ENCODE data around the gene CPTP. TPM values are rescaled to one million over a fixed set of nuclear protein-coding genes. Genes with fewer than 3 reads are reported as not detected.

The CPTP gene
- total RNA-seq, 2 donors from 2014 or later: 35.6 to 64.1 TPM

DNA sequence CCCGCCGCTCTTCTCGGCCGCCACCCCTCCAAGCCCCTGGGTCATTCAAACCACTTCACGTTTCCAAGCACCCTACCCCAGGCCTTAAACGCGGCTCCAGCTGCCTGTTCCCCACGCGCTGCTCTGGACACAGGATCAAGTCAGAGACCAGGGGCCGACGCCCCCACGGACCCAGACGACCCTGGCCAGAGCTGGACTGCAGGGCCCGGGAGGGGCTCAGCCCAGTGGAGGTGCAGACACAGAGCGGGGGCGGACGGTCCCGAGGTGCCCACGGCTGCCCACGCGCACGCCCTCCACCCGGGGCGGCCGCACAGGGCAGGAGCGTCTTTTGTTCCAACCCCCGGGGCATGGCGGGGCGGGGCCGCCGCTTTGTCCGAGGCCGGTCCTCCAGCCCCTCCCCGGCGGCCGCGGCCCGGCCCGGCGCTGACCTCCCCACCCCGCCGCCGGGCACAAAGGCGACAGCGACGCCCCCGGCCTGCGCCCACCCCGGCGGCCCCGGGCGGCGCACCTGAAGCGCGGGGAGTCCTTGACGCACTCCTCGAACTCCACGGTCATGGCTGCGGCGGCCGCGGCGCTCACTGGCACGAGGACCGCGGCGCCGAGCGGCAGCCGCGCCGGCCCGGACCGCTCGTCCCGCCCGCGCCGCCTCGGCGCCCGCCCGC, 17.2 kb upstream of the CPTP start:
- no peaks in the 10 kb centered on the region for H3K27me3 ChIP-seq
- H3K27ac ChIP-seq: peak overlapping the region; percentile 95
- DNase-seq (ENCODE audit: low spot score): no peak
- no peaks in the 10 kb centered on the region for H3K9me3 ChIP-seq
- TF ChIP-seq, protein P1, sequence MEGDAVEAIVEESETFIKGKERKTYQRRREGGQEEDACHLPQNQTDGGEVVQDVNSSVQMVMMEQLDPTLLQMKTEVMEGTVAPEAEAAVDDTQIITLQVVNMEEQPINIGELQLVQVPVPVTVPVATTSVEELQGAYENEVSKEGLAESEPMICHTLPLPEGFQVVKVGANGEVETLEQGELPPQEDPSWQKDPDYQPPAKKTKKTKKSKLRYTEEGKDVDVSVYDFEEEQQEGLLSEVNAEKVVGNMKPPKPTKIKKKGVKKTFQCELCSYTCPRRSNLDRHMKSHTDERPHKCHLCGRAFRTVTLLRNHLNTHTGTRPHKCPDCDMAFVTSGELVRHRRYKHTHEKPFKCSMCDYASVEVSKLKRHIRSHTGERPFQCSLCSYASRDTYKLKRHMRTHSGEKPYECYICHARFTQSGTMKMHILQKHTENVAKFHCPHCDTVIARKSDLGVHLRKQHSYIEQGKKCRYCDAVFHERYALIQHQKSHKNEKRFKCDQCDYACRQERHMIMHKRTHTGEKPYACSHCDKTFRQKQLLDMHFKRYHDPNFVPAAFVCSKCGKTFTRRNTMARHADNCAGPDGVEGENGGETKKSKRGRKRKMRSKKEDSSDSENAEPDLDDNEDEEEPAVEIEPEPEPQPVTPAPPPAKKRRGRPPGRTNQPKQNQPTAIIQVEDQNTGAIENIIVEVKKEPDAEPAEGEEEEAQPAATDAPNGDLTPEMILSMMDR (IDR thresholded peaks at IDR 0.05): no peak
- peak overlapping the region; percentile 67 to 90 for H3K4me3 ChIP-seq
- H3K4me1 ChIP-seq: peaks cover 0 to 51% of the 10 kb centered on the region in 2 donors
- H3K36me3 ChIP-seq: peaks cover 13% of the 10 kb centered on the region

DNA sequence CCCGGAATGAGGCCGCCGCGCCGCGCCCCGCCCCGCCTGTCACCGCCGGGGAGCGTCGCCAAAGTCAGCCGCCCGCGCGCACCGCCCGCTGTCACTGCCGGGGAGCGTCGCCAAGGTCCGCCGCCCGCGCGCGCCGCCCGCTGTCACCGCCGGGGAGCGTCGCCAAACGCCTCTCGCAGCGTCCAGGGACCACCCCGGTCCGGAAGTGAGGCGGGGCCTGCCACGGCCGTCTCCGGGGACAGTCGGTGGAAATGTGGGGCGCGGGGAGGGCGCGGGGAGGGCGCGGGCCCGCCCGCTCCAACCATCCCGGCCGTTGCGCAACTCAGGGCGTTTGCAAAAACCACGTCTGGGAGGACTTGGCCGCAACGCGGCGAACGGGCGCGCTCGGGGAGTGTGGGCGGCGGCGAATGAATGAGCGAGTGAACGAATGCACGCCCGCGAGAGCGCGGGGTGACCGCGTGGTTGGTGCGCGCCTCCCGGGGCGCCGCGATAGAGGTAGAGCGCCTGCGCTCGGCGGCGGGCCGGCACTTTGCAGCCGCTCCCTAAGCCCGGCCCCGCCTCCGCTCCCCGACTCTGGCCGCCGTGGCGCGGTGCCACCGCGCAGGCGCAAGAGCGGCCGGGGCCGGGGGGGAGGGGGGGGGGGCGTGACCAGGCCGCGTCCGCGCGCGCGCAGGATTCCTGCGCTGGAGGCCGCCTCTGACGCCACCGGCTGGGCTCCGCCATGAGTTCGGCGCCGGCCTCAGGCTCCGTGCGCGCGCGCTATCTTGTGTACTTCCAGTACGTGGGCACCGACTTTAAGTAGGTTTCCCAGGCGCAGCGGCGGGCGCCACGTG, 16.5 kb upstream of the CPTP start, which contains the start of the genes ACAP3 and PUSL1:
Gene ACAP3, minus strand, starts transcription at position 8 of the 833 bp plus-strand sequence. CDS start 115 bp downstream, outside the sequence.
Gene PUSL1, plus strand, starts transcription at position 675 of the 833 bp plus-strand sequence. Its CDS starts 47 bp downstream, at position 722.
- H3K4me1 ChIP-seq: peaks cover 0 to 51% of the 10 kb centered on the region in 2 donors

DNA sequence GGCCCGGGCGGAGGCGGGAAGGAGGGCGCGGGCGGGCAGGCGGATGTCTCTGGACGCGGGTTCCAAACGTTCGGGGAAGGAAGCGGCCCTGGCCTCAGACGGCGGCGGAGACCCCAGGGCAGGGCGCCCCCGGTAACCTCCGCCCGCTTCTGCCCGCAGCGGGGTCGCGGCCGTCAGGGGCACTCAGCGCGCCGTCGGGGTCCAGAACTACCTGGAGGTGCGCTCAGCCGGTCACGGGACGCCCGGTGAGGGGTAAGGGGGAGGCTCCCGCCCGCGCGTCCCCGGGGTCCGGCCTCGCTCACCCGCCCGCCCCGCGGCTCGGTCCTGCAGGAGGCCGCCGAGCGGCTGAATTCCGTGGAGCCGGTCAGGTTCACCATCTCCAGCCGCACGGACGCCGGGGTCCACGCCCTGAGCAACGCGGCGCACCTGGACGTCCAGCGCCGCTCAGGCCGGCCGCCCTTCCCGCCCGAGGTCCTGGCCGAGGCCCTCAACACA, 15.8 kb upstream of the CPTP start:
- no peak for DNase-seq (ENCODE audit: low spot score)
- H3K27ac ChIP-seq: peak overlapping the region; percentile 95
- peaks cover 0 to 50% of the 10 kb centered on the region in 2 donors for H3K4me1 ChIP-seq

More for the DNA sequence above, 16.5 kb upstream of the CPTP start, which contains the start of the genes ACAP3 and PUSL1:
- Histone ChIP-seq H3K27ac (peak within 1 kb of the TSS; percentile 95), H3K4me3 (peak within 1 kb of the TSS; percentile 67 to 90), H3K27me3 (no peaks in the 10 kb centered on the region), H3K9me3 (no peaks in the 10 kb centered on the region), H3K36me3 (peaks cover 20% of the 10 kb centered on the region)
- TF ChIP-seq, protein P1 (IDR thresholded peaks at IDR 0.05): peak in 1 of 2 donors; percentile 22
- DNase-seq (ENCODE audit: low spot score): peak; percentile 95

DNA sequence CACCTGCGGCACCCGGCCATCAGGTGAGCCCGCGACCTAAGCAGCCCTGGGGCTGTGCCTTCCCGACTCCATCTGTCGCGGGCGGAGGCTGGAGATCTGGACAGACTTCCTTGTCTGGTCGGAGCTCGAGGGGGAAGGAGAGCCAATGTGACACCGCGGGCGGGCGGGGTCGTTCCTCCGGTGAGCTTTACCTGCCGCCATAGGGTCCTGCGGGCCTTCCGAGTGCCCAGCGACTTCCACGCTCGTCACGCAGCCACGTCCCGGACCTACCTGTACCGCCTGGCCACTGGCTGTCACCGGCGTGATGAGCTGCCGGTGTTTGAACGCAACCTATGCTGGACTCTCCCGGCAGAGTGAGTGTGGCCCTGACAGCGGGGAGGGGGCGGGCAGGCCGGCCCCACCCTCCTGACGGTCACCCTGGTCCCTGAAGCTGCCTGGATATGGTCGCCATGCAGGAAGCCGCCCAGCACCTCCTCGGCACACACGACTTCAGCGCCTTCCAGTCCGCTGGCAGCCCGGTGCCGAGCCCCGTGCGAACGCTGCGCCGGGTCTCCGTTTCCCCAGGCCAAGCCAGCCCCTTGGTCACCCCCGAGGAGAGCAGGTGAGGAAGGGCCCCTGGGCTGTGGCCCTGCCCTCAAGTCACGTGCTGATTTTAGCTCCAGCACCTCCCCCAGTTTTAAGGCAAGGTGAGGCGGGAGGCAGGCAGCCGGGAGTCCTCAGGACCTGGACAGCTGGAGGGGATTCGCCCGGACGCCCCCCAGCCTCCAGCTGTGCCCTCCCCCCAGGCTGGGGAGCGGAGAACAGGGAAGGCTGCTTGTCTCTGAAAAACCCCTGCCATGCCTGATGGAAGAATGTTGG, 15.1 kb upstream of the CPTP start:
- peaks cover 33% of the 10 kb centered on the region for H3K36me3 ChIP-seq
- H3K4me1 ChIP-seq: peaks cover 0 to 43% of the 10 kb centered on the region in 2 donors
- peak overlapping the region; percentile 67 to 90 for H3K4me3 ChIP-seq
- no peaks in the 10 kb centered on the region for H3K27me3 ChIP-seq
- no peaks in the 10 kb centered on the region for H3K9me3 ChIP-seq
- no peak for DNase-seq (ENCODE audit: low spot score)
- peak overlapping the region; percentile 95 for H3K27ac ChIP-seq
- TF ChIP-seq, protein P1 (IDR thresholded peaks at IDR 0.05): no peak

More for the DNA sequence above, 15.8 kb upstream of the CPTP start:
- TF ChIP-seq, protein P1 (IDR thresholded peaks at IDR 0.05): no peak
- Histone ChIP-seq H3K9me3 (no peaks in the 10 kb centered on the region), H3K27me3 (no peaks in the 10 kb centered on the region), H3K4me3 (peak overlapping the region; percentile 67 to 90), H3K36me3 (peaks cover 27% of the 10 kb centered on the region)

DNA sequence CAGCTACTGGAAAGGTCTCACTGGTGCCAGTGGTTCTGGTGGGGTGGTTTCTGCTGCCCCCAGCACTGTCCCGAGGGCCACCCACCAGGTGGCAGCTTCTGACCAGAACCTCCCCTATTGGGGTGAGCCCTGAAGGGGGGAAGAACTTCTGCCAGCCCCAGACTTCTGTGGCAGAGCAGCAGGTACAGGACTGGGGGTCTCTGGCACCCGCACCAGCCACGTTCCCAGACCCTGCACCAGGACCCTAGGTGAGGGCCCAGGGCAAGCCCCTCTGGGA, 14.6 kb upstream of the CPTP start:
- TF ChIP-seq, protein P1 (IDR thresholded peaks at IDR 0.05): no peak
- Histone ChIP-seq H3K4me1 (peaks cover 0 to 37% of the 10 kb centered on the region in 2 donors), H3K27ac (peak overlapping the region in 1 of 2 donors; percentile 95)

More for the DNA sequence above, 14.6 kb upstream of the CPTP start:
- Histone ChIP-seq H3K27me3 (no peaks in the 10 kb centered on the region), H3K9me3 (no peaks in the 10 kb centered on the region), H3K36me3 (peaks cover 39% of the 10 kb centered on the region), H3K4me3 (no peak overlapping the region)
- DNase-seq (ENCODE audit: low spot score): no peak

All from right atrium auricular region (tissue), 2 donors.